A549 treated with RU486 at 1 μM for 4 hours (cell line): ENCODE data around the gene SSBP1. TPM values are rescaled to one million over a fixed set of nuclear protein-coding genes. Genes with fewer than 3 reads are reported as not detected.

Experiments
- total RNA-seq: library from RNA; stranded (reverse); fragments of 200-300 nt; extraction: Qiagen RNA extraction; gene quantifications from 5 replicates; pipeline ENCODE4 v1.2.3, GENCODE V29; 2022; ENCODE audit warnings: low read depth

The SSBP1 gene, protein sequence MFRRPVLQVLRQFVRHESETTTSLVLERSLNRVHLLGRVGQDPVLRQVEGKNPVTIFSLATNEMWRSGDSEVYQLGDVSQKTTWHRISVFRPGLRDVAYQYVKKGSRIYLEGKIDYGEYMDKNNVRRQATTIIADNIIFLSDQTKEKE
- 275 to 353 TPM (median 306 TPM) in 5 replicates for total RNA-seq

DNA sequence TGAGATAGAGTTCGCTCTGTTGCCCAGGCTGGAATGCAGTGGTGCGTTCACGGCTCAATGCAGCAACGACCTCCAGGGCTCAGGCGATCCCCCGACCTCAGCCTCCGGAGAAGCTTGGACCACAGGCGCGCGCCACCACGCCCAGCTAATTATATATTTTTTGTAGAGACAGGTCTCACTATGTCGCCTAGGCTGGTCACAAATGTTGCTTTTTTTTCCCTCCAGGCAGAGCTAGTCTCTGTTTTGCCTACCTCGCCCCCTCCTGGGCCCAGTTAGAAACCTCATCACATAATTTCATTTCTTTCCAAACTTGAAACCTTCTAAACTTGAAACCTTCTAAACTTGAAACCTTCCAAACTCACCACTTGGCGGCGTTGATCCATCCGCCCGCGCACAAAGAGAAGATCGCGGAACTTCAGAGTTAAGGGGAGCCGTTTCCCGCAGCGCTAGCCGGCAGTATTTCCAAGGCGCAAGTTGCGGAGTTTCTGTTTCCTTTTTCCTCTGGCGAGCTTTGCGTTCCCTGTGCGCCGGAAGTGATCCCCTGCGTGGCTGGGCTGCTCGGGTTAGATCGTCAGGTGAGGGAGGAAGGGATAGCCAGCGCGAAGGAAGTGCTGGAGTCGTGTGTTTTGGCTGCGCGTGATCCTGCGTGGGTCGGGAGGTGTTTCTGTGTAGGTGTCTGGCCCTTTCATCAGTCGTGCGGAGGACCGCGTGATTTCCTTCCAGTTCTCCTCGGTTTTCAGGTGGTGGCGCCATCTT is at the start of gene SSBP1:
Gene SSBP1, plus strand, starts transcription at position 523 of the 756 bp plus-strand sequence. CDS start 809 bp downstream, outside the sequence.

DNA sequence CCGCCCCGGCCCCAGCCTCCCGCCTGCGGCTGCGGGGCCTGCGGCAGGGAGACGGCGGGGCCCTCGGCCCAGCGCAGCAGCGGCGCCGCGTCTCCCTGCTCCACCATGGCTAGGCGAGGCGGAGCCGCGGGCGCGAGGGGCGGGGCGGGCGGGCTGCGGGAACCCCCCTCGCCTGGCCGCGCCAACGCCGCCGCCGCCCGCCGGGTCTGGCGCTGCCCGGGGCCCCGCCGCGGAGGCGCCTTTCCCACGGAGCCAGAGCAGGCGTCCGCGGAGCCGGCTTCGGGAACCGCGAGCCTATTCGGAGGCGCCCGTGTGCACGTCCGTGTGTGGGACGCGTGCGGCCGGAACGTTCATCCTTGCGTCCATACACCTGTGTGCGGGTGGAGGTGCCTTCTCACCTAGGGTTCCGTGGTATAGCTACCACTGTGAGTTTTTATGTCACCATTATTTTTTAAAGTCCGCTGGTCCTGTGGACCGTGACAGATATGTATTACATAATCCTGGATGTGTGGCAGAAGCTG is 36.1 kb upstream of the SSBP1 start, which contains the start of gene DENND11:
Gene DENND11, minus strand, starts transcription at position 120 of the 521 bp plus-strand sequence. Its CDS starts 13 bp downstream, at position 107.

DNA sequence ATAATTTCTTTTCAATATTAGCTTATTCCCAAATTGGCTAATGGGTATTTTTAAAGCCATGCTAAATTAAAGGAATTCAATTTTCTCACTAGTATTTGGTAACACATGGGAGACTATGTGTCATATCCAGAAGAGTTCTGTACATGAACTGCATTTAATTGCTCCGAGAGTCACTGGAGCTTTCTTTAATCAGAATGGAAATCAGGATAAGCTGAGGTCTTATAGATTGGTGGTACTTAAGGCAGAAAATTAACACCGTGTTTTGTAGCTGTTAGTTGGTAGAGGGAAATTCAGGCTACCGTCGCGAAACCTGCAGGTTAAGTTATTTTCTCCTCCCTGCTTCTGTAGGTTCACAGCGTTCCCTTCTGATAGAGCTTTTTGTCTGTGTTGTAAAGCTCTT is 29.8 kb upstream of the SSBP1 start, which contains the start of gene WEE2:
Gene WEE2, plus strand, starts transcription at position 3 of the 400 bp plus-strand sequence. CDS start 406 bp downstream, outside the sequence.

DNA sequence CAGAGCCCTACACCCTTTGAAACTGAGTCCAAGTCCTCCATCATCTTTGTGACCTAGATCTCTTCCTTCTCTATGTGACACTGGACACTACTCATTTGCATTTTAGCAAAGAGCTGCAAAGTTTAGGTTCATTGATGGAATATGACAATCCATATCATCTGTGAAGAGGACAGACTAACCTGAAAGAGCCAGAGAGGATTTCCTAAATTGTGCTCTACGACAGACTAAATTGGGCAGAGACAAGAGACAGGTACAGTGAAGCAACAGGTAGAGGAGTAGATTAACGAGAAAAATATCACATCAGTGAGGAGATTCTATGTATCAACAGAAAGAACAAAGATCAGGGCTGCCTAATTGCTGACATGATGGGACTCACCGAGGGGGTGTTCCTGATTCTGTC is 25.6 kb downstream of the SSBP1 start, which contains the start of gene TAS2R3:
Gene TAS2R3, plus strand, starts transcription at position 301 of the 400 bp plus-strand sequence. Its CDS starts 62 bp downstream, at position 363.

DNA sequence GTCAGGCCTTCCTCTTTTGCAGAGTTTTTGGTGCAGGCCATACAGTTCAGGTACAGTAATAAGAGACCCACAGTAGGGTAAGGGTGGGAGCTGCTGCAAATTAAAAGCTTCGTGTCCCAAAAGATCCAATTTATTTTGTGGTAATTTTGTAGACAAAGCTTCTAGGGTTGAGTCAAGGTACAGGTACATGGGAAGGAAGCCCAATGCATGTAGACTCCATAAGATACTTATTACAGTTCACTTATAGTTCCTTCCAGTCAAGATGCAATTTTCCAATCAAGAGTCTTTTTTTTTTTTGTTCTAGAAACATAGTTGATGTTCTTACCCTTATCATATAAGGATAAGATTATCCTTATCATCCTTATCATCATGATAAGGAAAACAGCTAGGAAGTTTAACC is 38.2 kb downstream of the SSBP1 start, which contains the start of gene TAS2R4:
Gene TAS2R4, plus strand, starts transcription at position 301 of the 400 bp plus-strand sequence. CDS start 1,815 bp downstream, outside the sequence.

DNA sequence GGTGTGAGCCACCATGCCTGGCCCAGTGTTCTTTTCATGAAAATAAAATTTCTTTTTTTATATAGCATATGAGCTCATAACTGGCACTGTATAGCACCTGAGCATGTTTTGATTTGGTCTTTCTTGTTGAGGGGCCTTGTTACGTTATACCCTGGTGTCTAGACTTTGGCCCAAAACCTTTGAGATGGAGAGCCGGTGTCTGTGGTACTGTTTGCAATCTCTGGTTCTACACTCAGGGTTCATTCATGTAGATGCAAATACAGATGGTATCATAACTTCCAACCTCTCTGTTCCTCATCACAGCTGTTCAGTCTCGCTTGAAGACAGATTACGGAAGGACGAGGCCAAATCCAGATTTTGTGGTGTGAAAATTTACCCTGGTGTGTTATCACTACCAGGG is 51.8 kb downstream of the SSBP1 start, which contains the start of gene TAS2R5:
Gene TAS2R5, plus strand, starts transcription at position 301 of the 400 bp plus-strand sequence. CDS start 145 bp downstream, outside the sequence.

Other genes starting within 250 kb of the SSBP1 start
- gene AGK, start 186.9 kb upstream of the SSBP1 start, total RNA-seq = 28.0 to 33.8 TPM (median 29.1 TPM) in 5 replicates
- gene DENND11, start 36.2 kb upstream of the SSBP1 start, total RNA-seq = 4.4 to 7.1 TPM (median 6.4 TPM) in 5 replicates
- gene WEE2, start 30.0 kb upstream of the SSBP1 start, total RNA-seq = not detected in 5 replicates
- gene TAS2R3, start 25.7 kb downstream of the SSBP1 start, total RNA-seq = not detected in 5 replicates
- 0.09 to 0.27 TPM (median 0.15 TPM) in 5 replicates for gene TAS2R4, start 38.3 kb downstream of the SSBP1 start, total RNA-seq
- gene TAS2R5, start 51.9 kb downstream of the SSBP1 start, total RNA-seq = 0.26 to 0.72 TPM (median 0.38 TPM) in 5 replicates
- not detected in 5 replicates for gene PRSS37, start 103.1 kb downstream of the SSBP1 start, total RNA-seq
- gene OR9A4, start 178.0 kb downstream of the SSBP1 start, total RNA-seq = not detected in 5 replicates
- not detected in 5 replicates for gene CLEC5A, start 208.6 kb downstream of the SSBP1 start, total RNA-seq
- not detected in 5 replicates for gene TAS2R38, start 235.4 kb downstream of the SSBP1 start, total RNA-seq